ENCODE results near the gene CALCOCO1.

- TF ChIP-seq CTCF (IDR thresholded peaks at IDR 0.05; ENCODE audit: poor library complexity): no peak
- TF ChIP-seq EZH2phosphoT487 (IDR thresholded peaks at IDR 0.05; ENCODE audit: low read depth, severe bottlenecking, unreplicated experiment): no peak
- TF ChIP-seq EZH2 (IDR thresholded peaks at IDR 0.05; ENCODE audit: borderline replicate concordance): no peak
These were observed 13.7 kb downstream of the CALCOCO1 start for GRCh38 chr12:53713516-53713915.

Measured in hepatocyte (in vitro differentiated cells).